ENCODE measurements around the gene GPC3.

DNA sequence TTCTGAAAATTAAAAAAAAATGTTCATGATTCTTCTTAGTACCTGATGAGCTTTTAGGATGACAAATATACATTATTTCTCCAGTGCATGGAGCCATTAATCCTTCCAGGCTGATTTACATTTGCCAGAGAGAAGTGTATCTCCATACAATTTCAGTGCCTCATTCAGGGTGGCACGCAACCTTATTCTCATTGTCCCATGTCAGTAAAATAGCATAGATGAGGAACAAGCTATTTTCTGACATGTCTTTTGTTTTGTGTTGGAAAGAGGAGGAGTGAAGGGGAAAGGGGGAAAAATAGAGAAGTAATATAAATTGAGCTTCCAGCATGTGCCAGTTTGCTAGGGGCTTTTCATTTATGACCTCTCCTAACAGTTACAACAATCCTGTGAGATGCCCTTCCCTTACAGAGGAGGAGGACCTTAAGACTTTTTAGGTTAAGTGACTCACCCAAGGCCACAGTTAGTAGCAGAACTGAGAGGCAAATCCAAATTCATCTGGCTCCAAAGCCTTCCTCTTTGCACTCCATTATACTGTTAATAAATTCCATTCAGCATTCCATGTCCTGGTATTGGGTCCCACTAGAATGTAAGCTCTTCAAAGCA is 295.3 kb downstream of the GPC3 start:
- no peak for TF ChIP-seq POLR2A (IDR thresholded peaks at IDR 0.05; ENCODE audit: low read depth, low read length)
- no peak for TF ChIP-seq TAF1 (IDR thresholded peaks at IDR 0.05; ENCODE audit: borderline replicate concordance, low read depth, low read length)
- TF ChIP-seq POLR2AphosphoS5 (IDR thresholded peaks at IDR 0.05; ENCODE audit: low read depth, low read length) = no peak
